NK-92 (cell line): ENCODE results near the gene COL7A1.

ENCODE experiments used
- DNase-seq: peaks from one replicate; lab custom pipeline; 2025; ENCODE audit not compliant: unreplicated experiment; lab: John Stamatoyannopoulos, UW

The COL7A1 gene

GRCh38 chr3:48595075-48595525, at the start of gene COL7A1:
Gene COL7A1 (minus strand): TSS chr3:48595329. CDS start chr3:48595159, 170 bp downstream.
- no peak for DNase-seq

GRCh38 chr3:48642605-48643004, 47.5 kb upstream of the COL7A1 start:
- no peak for DNase-seq

GRCh38 chr3:48641396-48641795, 46.3 kb upstream of the COL7A1 start:
- DNase-seq: no peak

GRCh38 chr3:48639944-48640606, 44.9 kb upstream of the COL7A1 start:
- DNase-seq: no peak

- DNase-seq: no peak
Measured at GRCh38 chr3:48637305-48637704, 42.2 kb upstream of the COL7A1 start.

GRCh38 chr3:48636149-48636655, 41.1 kb upstream of the COL7A1 start:
- DNase-seq: no peak

GRCh38 chr3:48635222-48636021, 40.3 kb upstream of the COL7A1 start, which contains the start of gene SLC26A6:
Gene SLC26A6 (minus strand): TSS chr3:48635461. CDS start chr3:48635393, 68 bp downstream.
- peak; percentile 52 for DNase-seq

GRCh38 chr3:48634661-48635221, 39.6 kb upstream of the COL7A1 start:
- DNase-seq: no peak

GRCh38 chr3:48633743-48634142, 38.6 kb upstream of the COL7A1 start:
- DNase-seq: no peak

GRCh38 chr3:48633256-48633655, 38.1 kb upstream of the COL7A1 start:
- no peak for DNase-seq

GRCh38 chr3:48631516-48632448, 36.7 kb upstream of the COL7A1 start:
- DNase-seq: no peak

GRCh38 chr3:48630833-48631232, 35.7 kb upstream of the COL7A1 start:
- no peak for DNase-seq

GRCh38 chr3:48630407-48630806, 35.3 kb upstream of the COL7A1 start:
- no peak for DNase-seq

- DNase-seq: no peak
Measured at GRCh38 chr3:48629894-48630293, 34.8 kb upstream of the COL7A1 start.

GRCh38 chr3:48628277-48629017, 33.3 kb upstream of the COL7A1 start:
- no peak for DNase-seq

- no peak for DNase-seq
Measured at GRCh38 chr3:48625600-48625999, 30.5 kb upstream of the COL7A1 start.

GRCh38 chr3:48624767-48625166, 29.6 kb upstream of the COL7A1 start:
- DNase-seq: no peak

- no peak for DNase-seq
Measured at GRCh38 chr3:48623851-48624547, 28.9 kb upstream of the COL7A1 start.

GRCh38 chr3:48621461-48621869, 26.3 kb upstream of the COL7A1 start, which contains the start of gene TMEM89:
Gene TMEM89 (minus strand): TSS chr3:48621769. CDS start chr3:48621756, 13 bp downstream.
- no peak for DNase-seq
